ENCODE results near the gene ZNF628.

The ZNF628 gene

GRCh38 chr19:55502197-55502952 lies 26.0 kb downstream of the ZNF628 start:
- DNase-seq = no peak

DNA sequence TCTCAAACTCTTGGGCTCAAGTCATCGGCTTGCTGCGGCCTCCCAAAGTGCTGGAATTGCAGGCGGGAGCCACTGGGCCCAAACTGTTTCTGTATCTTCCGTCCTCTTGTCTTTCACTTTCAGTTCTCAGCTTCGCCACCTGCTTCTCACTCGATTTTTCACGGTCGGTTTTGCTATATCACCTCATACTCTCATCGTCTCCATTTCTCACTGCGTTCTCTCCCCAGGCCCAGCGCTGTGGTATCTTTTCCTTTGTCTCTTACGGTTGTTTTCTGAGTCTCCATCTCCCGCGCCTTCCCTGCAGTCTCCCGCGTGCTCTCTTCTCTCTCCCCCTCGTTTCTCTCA lies 26.7 kb downstream of the ZNF628 start:
- no peak for DNase-seq

DNA sequence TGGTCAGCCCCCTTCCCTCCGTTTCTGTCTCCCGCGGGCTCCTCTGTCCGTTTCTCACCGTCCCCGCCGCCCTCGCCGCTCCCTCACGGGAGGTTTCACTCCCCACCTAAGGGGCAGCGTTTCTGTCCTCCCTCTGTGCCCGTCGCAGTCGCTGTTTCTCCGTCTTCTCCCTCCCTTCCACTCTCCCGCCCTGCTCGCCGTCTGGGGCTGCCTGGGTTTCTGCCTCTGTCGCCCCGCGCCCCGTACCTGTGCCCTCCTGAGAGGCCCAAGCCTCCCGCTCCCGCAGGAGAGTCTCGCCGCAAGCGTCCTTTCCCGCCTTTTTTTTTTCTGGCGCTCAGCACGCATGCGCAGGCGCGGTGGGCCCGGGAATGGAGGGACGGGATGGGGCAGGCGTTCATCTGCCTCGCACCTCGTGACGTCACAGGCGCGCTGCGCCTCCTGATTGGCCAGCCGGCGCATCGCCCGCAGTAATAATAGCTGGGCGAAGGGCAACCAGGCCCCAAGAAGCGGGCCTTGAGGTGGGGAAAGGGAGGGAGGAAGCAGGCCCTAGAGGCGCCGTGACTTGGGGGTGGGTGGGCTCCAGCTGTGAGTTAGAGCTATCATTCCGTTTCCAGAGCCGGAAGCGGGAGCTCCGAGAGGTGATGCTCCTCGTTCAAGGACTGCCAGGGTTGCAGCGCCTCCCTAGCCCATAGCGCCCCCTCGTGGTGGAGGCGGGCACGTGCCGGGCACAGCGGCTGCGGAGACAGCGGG lies 27.3 kb downstream of the ZNF628 start:
- peak; percentile 90 for DNase-seq

GRCh38 chr19:55504252-55504603 lies 27.8 kb downstream of the ZNF628 start:
- no peak for DNase-seq

DNA sequence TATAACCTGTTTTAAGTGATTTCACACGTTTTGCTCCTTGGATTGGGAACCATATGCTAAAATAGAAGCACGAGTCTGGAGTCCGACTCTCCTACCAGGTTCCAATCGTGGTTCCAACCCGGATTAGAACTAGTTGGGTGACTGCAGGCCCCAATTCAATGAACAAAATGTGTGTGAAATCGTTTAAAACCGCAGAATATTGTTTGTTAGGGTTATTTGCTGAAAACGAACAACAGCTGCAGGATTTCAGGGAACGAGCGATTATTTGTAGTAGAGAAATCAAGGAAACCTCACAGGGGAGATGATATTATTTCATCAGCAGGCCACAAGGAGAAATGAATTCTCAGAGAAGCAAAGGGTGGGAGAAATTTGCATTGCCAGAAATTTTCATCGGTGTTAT lies 28.6 kb downstream of the ZNF628 start:
- no peak for DNase-seq

DNA sequence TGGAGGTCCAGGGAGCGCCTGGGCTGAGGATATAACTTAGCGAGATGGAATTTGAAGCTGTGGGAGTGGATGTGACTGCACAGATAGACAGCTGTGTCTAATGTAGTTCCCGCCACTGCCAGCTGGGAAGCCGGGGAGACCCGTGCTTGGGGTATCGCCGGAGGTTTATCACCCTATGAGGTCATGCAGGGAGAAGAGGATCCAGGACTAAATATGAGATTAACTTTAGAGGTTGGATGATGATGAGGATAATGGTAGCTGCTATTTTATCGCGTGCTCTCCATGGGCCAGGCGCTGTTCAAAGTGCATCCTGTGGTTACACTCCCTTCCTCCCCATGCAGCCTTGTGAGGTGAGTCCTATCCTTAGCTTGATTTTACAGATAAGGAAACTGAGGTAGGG lies 31.7 kb downstream of the ZNF628 start:
- no peak for DNase-seq

GRCh38 chr19:55516878-55517620 lies 40.6 kb downstream of the ZNF628 start:
- DNase-seq = peak; percentile 86

- peak; percentile 20 for DNase-seq
Measured at GRCh38 chr19:55519451-55520311, 43.3 kb downstream of the ZNF628 start.

GRCh38 chr19:55520691-55521292 lies 44.4 kb downstream of the ZNF628 start:
- no peak for DNase-seq

DNA sequence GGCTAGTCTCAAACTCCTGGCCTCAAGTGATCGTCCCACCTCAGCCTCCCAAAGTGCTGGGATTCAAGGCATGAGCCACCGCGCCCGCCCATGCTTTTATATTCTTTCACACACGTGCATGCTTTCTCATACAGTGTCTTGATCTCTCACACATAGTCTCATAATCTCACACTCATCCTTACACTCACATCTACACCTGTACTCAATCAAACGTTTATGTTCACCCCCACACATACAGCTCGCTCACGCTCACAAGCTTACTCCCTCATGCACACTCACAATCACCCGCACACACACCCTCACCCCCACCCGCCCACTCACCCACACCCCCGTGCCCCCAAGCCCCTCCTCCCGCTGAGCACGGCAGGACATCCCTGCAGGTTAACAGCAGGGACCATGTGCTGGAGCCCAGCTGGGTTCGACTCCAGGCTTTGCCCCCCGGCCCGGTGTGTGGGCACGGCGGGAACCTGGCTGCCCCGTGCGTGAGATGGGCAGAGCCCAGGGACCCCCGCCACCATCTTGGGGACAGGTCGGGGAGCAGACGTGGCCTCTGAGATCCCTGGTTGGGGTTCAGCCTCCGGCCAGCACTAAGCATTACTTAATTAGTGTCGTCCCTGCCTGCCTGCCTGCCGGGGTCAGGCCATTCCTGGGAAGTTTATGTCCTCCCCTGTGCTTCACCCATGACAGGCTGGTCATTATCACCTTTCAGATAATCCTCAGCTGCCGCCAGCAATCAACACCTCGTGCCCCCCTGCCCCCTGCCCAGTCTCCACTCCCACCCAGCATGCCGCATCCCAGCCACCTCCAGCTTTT lies 49.1 kb downstream of the ZNF628 start:
- DNase-seq = no peak

DNA sequence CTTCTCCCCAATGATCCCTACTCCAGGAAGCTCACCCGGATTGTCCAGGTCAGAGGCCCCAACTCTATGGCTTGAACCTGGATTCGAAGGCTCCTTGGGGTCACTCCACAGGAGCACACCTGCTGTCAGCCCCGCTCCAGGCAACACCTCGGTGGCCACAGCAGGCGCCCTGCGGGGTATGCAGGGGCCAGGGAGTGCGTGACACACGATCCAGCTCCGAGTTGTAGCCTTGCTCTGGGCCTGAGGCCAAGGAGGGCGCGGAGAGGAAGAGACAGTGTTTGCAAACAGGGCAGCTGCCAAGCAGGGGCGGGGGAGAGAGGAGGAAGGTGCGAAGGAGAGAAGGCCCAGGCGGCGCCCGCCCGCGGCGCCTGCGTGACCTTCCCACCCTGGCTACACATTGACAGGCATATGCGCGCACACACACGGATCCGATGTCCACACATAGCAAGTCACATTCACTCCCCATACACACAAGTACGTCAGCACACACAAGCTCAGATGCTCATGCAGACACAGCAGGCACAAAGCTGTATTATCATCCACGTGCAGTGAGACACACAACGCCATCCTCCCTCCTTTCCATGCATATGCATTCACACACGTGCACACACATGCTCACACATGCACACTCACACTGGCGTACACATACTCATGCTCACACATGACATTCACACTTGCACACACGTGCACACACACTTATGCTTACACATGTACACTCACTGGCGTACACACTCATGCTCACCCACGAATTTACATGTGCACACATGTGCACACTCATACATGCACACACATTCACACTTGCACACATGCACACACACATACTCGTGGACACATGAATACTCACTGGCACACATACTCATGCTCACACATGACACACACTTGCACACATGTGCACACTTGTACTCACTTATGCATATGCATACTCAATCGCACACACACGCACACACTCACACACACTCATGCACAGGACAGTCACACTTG lies 50.1 kb downstream of the ZNF628 start:
- DNase-seq = peak; percentile 67

GRCh38 chr19:55527197-55528029 lies 51.0 kb downstream of the ZNF628 start:
- DNase-seq = no peak

DNA sequence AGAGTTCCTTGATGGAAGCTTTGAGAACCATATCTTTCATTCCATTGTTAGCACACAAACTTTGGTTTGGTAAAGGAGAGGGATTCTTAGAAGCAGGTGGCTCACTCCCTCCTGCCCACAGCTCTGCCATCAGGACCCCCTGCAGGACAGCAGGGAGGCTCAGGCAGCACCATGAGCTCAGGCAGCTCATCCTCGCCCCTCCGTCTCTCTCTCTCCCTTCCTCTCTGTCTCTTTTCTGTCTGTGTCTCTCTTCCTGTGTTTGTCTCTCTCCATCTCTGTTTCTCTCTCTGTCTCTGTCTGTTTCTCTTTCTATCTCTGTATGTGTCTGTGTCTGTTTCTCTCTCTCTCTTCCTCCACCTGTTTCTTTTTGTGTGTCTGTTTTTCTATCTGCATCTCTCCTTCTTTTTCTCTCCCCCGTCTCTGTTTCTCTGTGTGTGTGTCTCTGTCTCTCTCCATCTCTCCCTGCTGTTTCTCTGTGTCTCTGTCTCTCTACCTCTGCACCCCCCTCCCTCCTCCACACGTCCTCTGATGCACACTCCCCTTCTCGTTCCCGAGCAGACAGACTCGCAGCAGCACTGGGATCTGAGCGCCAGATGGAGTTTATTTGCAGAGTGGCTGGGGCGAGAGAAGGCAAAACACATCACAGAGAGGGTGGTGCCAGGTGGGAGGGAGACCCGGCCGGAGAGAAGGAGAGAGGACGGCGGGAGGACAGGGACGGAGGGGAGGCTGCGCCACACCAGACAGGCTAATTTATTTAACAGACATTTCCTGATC lies 51.8 kb downstream of the ZNF628 start:
- DNase-seq = peak; percentile 5

- no peak for DNase-seq
Measured at GRCh38 chr19:55529636-55530234, 53.3 kb downstream of the ZNF628 start.

DNA sequence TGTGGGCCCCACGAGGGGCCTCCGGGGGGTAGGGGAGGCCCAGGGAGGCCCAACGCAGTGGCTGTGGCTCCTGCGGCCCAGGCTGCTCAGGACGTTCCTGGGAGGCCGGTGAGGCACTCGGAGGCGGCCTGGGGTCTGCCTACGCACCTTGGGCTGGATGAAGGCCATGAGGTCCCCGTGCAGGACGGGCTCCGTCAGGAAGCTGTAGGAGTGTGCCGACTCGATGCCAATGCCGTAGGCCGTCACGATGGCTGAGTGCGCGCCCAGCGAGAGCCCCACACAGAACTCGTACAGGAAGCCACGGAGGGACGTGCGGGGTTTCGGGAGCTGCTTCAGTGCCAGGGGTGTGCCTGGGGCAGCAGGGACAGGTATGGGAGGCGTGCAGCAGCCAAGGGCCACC lies 54.6 kb downstream of the ZNF628 start:
- DNase-seq = no peak

All from kidney glomerular epithelial cell (primary cell).